C4-2B (cell line): Measurements from ENCODE around the gene TOLLIP.

Experiments
- CTCF ChIP-seq: fragments of 450-650 bp; conservative IDR thresholded peaks from 2 replicates; pipeline ENCODE4 v1.5.1; 2017; ENCODE audit warnings: mild to moderate bottlenecking
- ZFX ChIP-seq: fragments of 450-650 bp; IDR thresholded peaks from 2 replicates; pipeline ENCODE4 v1.6.1; 2017

- no peak for TF ChIP-seq CTCF
- TF ChIP-seq ZFX = no peak
These were observed 48.0 kb downstream of the TOLLIP start for GRCh38 chr11:1261241-1262071.
